ENCODE measurements around the gene FBXO31.

- no peak for TF ChIP-seq CTCF (IDR thresholded peaks at IDR 0.05; ENCODE audit: insufficient read depth, low read length)
- TF ChIP-seq POLR2AphosphoS5 (IDR thresholded peaks at IDR 0.05; ENCODE audit: low read depth), result no peak
- TF ChIP-seq REST (IDR thresholded peaks at IDR 0.05; ENCODE audit: insufficient replicate concordance, low read depth), result no peak
Measured at GRCh38 chr16:87366930-87367329, 16.6 kb downstream of the FBXO31 start.
